Endothelial cell (in vitro differentiated cells): ENCODE measurements around the gene VPS18. TPM values are rescaled to one million over a fixed set of nuclear protein-coding genes. Genes with fewer than 3 reads are reported as not detected.

ENCODE experiments used
- DNase-seq: peaks from one replicate; pipeline ENCODE4 v3.0.0; 2021; ENCODE audit warnings: low spot score
- H3K27ac Mint-ChIP-seq: one replicate; pipeline ENCODE4 v1.8.0; 2021; ENCODE audit warnings: mixed read lengths, inconsistent platforms; ENCODE audit not compliant: unreplicated experiment
- H3K27me3 Mint-ChIP-seq: one replicate; pipeline ENCODE4 v1.8.0; 2021; ENCODE audit warnings: mild to moderate bottlenecking, moderate library complexity, mixed read lengths, inconsistent platforms; ENCODE audit not compliant: unreplicated experiment
- H3K36me3 Mint-ChIP-seq: one replicate; pipeline ENCODE4 v1.8.0; 2021; ENCODE audit warnings: mild to moderate bottlenecking, low read depth, mixed read lengths, inconsistent platforms; ENCODE audit not compliant: unreplicated experiment
- H3K4me1 Mint-ChIP-seq: one replicate; pipeline ENCODE4 v1.8.0; 2021; ENCODE audit warnings: mild to moderate bottlenecking, mixed read lengths, inconsistent platforms; ENCODE audit not compliant: unreplicated experiment
- H3K4me3 Mint-ChIP-seq: one replicate; pipeline ENCODE4 v1.8.0; 2021; ENCODE audit warnings: mild to moderate bottlenecking, mixed read lengths, inconsistent platforms; ENCODE audit not compliant: unreplicated experiment
- H3K9me3 Mint-ChIP-seq: one replicate; pipeline ENCODE4 v1.8.0; 2021; ENCODE audit warnings: mixed read lengths, inconsistent platforms; ENCODE audit not compliant: unreplicated experiment
- CTCF ChIP-seq: fragments of 200-600 bp; sonication (generic); IDR thresholded peaks from one replicate; pipeline ENCODE4 v1.5.0; 2021; ENCODE audit warnings: antibody characterized with exemption; ENCODE audit not compliant: unreplicated experiment
- total RNA-seq: library from RNA; stranded (reverse); fragmentation: NEBNext Ultra II Directional; extraction: Animal tissue kit (Norgen Biotek cat#: 25700); gene quantifications from one replicate; pipeline ENCODE4 v1.2.1, GENCODE V29; 2021; ENCODE audit not compliant: unreplicated experiment

VPS18 gene
- total RNA-seq, 1 donor from 2014 or later, result 39.2 TPM

GRCh38 chr15:40870716-40871115, 23.5 kb upstream of the VPS18 start:
- Mint-ChIP-seq H3K4me1 (peaks cover 2% of the 10 kb centered on the region), H3K4me3 (no peak overlapping the region), H3K27me3 (peaks cover 11% of the 10 kb centered on the region), H3K27ac (no peak overlapping the region), H3K9me3 (no peaks in the 10 kb centered on the region), H3K36me3 (no peaks in the 10 kb centered on the region)
- no peak for DNase-seq
- TF ChIP-seq CTCF, result no peak

- Mint-ChIP-seq H3K27me3 (peaks cover 9% of the 10 kb centered on the region), H3K27ac (no peak overlapping the region)
- TF ChIP-seq CTCF, result no peak
Observed at GRCh38 chr15:40871749-40872617, 22.3 kb upstream of the VPS18 start.

GRCh38 chr15:40872791-40873693, 21.2 kb upstream of the VPS18 start:
- TF ChIP-seq CTCF, result no peak
- Mint-ChIP-seq H3K36me3 (no peaks in the 10 kb centered on the region), H3K27me3 (peaks cover 9% of the 10 kb centered on the region), H3K27ac (no peak overlapping the region), H3K4me1 (peaks cover 2% of the 10 kb centered on the region), H3K4me3 (no peak overlapping the region), H3K9me3 (no peaks in the 10 kb centered on the region)
- no peak for DNase-seq

More at GRCh38 chr15:40871749-40872617, 22.3 kb upstream of the VPS18 start:
- Mint-ChIP-seq H3K36me3 (no peaks in the 10 kb centered on the region), H3K9me3 (no peaks in the 10 kb centered on the region), H3K4me3 (no peak overlapping the region), H3K4me1 (peaks cover 2% of the 10 kb centered on the region)
- no peak for DNase-seq

- H3K4me1 Mint-ChIP-seq, result peaks cover 2% of the 10 kb centered on the region
- no peak within 1 kb of the TSS for H3K27ac Mint-ChIP-seq
- DNase-seq, result peak; percentile 61
- H3K27me3 Mint-ChIP-seq, result peaks cover 9% of the 10 kb centered on the region
- H3K9me3 Mint-ChIP-seq, result no peaks in the 10 kb centered on the region
- no peaks in the 10 kb centered on the region for H3K36me3 Mint-ChIP-seq
- no peak for TF ChIP-seq CTCF
- H3K4me3 Mint-ChIP-seq, result peak within 1 kb of the TSS; percentile 69
Observed at GRCh38 chr15:40873694-40874561, 20.3 kb upstream of the VPS18 start, which contains the start of gene RHOV. Gene RHOV (minus strand): TSS chr15:40874234. CDS start chr15:40874139, 95 bp downstream.
